Cardiac muscle cell (in vitro differentiated cells and primary cell): ENCODE results near the gene FAM168B. TPM values are rescaled to one million over a fixed set of nuclear protein-coding genes. Genes with fewer than 3 reads are reported as not detected.

ENCODE experiments used
- DNase-seq, 2 donors: peaks; one replicate each; pipeline versions ENCODE4 v3.0.0 to v3.0.0-alpha.2; 2010 to 2017; ENCODE audit warnings: low read depth in 1 of 2, low spot score in 1 of 2
- H3K27ac ChIP-seq: fragments of 200-600 bp; sonication (generic); 2 replicates; pipeline ENCODE4 v1.5.1; 2016
- H3K27me3 ChIP-seq: fragments of 200-600 bp; sonication (generic); 2 replicates; pipeline ENCODE4 v1.6.0; 2016; ENCODE audit warnings: control low read depth
- H3K36me3 ChIP-seq: fragments of 200-600 bp; sonication (generic); 2 replicates; pipeline ENCODE4 v1.5.1; 2016; ENCODE audit warnings: control low read depth
- H3K4me1 ChIP-seq: fragments of 200-600 bp; sonication (generic); 2 replicates; pipeline ENCODE4 v1.8.1; 2017; ENCODE audit warnings: low read depth, mild to moderate bottlenecking, mixed run types
- H3K4me3 ChIP-seq: fragments of 200-600 bp; sonication (generic); 2 replicates; pipeline ENCODE4 v1.5.1; 2016; ENCODE audit warnings: mild to moderate bottlenecking
- H3K9me3 ChIP-seq: fragments of 200-600 bp; sonication (generic); 2 replicates; pipeline ENCODE4 v1.5.1; 2017; ENCODE audit warnings: low read depth, mild to moderate bottlenecking, control low read depth
- CTCF ChIP-seq: IDR thresholded peaks from 2 replicates; pipeline ENCODE4 v1.5.1; 2012; ENCODE audit warnings: low read depth, mild to moderate bottlenecking, low read length
- polyA plus RNA-seq: library from polyadenylated mRNA; unstranded; fragments of >200 nt; fragmentation: Nextera tagmentation; extraction: Ambion mirVana; gene quantifications from 2 replicates; pipeline ENCODE4 v1.2.1, GENCODE V29; 2016
- total RNA-seq: library from RNA; depleted of rRNA; stranded (reverse); fragments of >200 nt; gene quantifications from 2 replicates; pipeline ENCODE4 v1.2.3, GENCODE V29; 2016

The FAM168B gene
- total and polyA plus RNA-seq, 2 experiments from 2014 or later = 50.4 to 142 TPM

DNA sequence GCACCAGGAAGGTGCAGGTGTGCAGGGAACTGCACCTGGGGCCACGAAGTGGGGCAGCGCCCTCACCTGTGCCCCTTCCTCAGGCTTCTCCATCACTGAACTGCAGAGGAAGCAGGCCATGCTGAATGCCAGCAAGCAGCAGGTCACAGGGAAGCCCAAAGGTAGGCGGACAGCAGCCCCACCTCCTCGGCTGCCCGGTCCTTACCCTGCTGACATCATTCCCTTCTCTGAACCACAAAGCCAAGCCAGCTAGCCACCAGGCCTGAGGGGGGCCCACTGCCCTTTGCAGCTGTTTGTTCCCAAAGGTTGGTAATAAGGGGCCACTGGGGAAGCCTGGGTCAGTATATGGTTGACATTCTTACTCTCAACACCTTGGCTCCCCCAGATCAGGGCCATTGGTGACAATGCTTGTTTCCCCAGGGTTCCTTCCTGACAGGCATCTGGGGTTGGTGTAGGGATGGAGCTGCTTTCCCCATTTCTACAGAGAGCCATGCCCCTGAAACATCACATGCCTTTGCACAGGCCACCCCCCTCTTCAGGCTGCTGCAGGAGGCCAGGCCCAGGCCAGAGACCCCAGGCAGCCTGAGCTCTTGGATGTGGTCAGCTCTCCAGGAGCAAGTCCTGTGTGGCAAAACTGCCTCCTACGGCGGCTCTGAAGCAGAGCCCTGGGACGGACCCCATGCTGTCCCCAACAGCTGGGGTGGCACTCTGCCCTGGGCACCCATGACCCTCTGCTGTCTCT lies 47.8 kb downstream of the FAM168B start:
- H3K9me3 ChIP-seq = no peaks in the 10 kb centered on the region
- DNase-seq = no peak
- H3K4me1 ChIP-seq = no peaks in the 10 kb centered on the region
- no peak overlapping the region for H3K27ac ChIP-seq
- no peaks in the 10 kb centered on the region for H3K27me3 ChIP-seq
- peaks cover 29% of the 10 kb centered on the region for H3K36me3 ChIP-seq
- no peak overlapping the region for H3K4me3 ChIP-seq
- no peak for TF ChIP-seq CTCF

- no peak for DNase-seq
- H3K4me1 ChIP-seq = no peaks in the 10 kb centered on the region
- no peak for TF ChIP-seq CTCF
- peaks cover 22% of the 10 kb centered on the region for H3K36me3 ChIP-seq
- H3K4me3 ChIP-seq = no peak overlapping the region
- H3K9me3 ChIP-seq = no peaks in the 10 kb centered on the region
- H3K27me3 ChIP-seq = no peaks in the 10 kb centered on the region
- H3K27ac ChIP-seq = no peak overlapping the region
Observed at GRCh38 chr2:131044757-131045150, 48.5 kb downstream of the FAM168B start.

DNA sequence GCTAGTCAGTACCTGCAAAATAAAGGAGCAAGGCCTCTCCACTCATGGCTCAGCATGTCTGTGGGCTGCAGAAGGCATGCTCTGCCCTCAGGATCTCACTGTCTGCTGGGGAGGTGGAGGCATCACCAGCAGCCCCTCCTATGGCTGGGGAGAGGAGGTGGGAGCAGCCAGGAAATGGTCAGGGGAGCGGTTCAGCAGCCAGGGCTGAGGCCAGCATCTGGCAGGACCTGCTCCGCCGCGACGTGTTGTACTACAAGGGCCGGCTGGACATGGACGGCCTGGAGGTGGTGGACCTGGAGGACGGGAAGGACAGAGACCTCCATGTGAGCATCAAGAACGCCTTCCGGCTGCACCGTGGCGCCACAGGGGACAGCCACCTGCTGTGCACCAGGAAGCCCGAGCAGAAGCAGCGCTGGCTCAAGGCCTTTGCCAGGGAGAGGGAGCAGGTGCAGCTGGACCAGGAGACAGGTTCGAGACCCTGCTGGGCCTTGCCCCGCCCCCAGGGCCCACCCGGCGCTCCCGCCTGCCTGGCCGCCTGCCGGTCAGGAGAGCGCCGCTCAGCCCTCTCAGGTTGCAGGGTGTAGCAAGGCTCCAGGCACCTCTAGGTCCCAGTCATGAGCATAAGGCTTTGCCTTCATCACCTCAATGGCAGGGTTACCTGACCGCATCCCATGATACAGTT lies 49.0 kb downstream of the FAM168B start:
- TF ChIP-seq CTCF = no peak
- peaks cover 17% of the 10 kb centered on the region for H3K36me3 ChIP-seq
- no peaks in the 10 kb centered on the region for H3K9me3 ChIP-seq
- DNase-seq = no peak
- H3K4me1 ChIP-seq = no peaks in the 10 kb centered on the region
- H3K27me3 ChIP-seq = no peaks in the 10 kb centered on the region
- H3K27ac ChIP-seq = no peak overlapping the region
- H3K4me3 ChIP-seq = no peak overlapping the region

GRCh38 chr2:131043199-131044074 lies 49.8 kb downstream of the FAM168B start:
- no peak for TF ChIP-seq CTCF
- Histone ChIP-seq H3K27ac (no peak overlapping the region), H3K27me3 (no peaks in the 10 kb centered on the region), H3K36me3 (peaks cover 15% of the 10 kb centered on the region), H3K9me3 (no peaks in the 10 kb centered on the region), H3K4me3 (no peak overlapping the region), H3K4me1 (no peaks in the 10 kb centered on the region)
- no peak for DNase-seq

- TF ChIP-seq CTCF = no peak
- H3K4me3 ChIP-seq = no peak overlapping the region
- peaks cover 7% of the 10 kb centered on the region for H3K36me3 ChIP-seq
- H3K4me1 ChIP-seq = peaks cover under 1% of the 10 kb centered on the region
- no peaks in the 10 kb centered on the region for H3K9me3 ChIP-seq
- no peak for DNase-seq
- H3K27me3 ChIP-seq = no peaks in the 10 kb centered on the region
- H3K27ac ChIP-seq = no peak overlapping the region
Observed at GRCh38 chr2:131042148-131042775, 51.0 kb downstream of the FAM168B start.
